ENCODE results near the gene PPP2CA.
"Not testable (repeated sequence)": the region's sequence is repeated elsewhere in the genome, so short reads cannot be mapped to it uniquely, and the experiment has no call there.

PPP2CA gene

DNA sequence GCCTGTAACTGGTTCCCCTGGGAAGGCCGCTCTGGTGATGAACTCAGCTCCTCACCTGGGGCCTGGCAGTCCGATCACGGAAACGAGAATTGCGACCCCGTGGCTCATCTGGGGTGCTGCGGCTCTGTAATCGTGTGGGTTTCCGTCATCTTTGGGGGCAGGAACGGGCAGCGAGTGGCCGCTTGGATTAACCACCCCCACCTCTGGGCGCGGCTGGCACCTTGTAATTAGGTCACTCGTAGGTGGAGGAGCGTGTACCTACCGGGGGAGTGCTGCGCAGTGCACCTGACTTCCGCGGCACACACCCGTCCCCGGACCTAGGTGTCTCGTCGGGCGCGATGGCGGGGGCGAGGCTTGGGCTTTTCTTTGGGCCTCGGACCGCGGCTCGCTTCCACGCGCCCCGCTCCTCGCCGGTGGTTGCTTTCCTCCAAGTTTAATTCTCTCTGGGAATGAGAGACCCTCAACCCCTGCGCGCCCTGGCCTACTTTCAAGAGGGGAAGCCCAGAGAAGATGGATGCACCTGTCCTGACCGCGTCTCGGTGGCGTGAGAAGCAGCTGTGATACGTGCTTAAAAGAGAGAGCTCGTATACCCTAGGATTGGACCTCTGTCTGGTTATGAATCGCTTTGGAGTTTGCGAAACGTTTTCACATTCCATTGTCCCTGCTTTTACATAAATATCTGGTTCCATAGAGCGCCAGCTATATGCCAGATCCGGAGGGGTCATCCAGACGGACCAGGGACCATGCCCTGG lies 744 bp upstream of the PPP2CA start:
- H3K27ac ChIP-seq = peak overlapping the region; percentile 99
- TF ChIP-seq CTCF (conservative IDR thresholded peaks at IDR 0.05) (no peak), ZFX (IDR thresholded peaks at IDR 0.05) (peak; percentile 63)

DNA sequence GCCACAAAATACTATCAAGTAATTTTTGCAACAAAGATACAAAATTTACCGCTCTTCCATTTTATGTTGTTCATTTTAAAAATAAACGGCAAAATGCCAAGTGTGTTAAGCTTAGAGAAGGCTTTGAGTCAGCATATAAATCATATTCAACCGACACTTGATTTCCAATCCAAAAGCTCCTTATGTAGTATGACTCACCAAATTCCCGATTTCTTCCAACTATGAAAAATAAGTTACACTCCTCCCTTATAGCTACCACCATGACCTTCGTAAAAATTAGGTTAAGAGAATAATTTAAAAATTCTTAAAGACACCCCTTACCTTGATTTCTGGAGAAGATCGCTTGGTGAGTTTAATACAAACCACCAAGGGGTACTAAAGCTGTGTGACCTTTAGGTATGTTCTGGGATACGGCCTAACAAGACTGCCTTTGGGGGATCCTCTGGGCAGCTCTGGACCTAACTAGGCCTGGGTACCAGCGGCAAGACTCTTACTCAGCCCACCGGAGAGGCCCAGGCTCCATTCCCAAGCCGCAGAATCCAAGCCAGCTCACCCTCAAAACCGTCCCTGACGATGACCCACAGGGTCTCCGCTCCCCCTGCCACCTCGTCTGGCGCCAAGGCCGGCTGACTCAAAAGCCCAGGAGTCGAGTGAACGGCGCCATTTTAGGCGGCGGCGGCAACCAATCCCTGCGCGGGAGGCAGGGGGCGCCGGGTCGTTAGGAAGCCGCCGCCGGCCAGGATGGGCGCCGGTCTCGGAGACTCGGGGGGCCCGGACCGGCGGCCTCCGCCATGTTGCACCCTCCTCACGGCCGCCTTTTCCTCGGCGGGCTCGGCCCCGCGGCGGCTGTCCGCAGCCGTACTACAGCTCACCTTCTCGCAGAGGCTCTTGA lies 739 bp downstream of the PPP2CA start:
- H3K27ac ChIP-seq = peak overlapping the region; percentile 99
- peak; percentile 25 for TF ChIP-seq CTCF (conservative IDR thresholded peaks at IDR 0.05)
- TF ChIP-seq ZFX (IDR thresholded peaks at IDR 0.05) = peak; percentile 73

DNA sequence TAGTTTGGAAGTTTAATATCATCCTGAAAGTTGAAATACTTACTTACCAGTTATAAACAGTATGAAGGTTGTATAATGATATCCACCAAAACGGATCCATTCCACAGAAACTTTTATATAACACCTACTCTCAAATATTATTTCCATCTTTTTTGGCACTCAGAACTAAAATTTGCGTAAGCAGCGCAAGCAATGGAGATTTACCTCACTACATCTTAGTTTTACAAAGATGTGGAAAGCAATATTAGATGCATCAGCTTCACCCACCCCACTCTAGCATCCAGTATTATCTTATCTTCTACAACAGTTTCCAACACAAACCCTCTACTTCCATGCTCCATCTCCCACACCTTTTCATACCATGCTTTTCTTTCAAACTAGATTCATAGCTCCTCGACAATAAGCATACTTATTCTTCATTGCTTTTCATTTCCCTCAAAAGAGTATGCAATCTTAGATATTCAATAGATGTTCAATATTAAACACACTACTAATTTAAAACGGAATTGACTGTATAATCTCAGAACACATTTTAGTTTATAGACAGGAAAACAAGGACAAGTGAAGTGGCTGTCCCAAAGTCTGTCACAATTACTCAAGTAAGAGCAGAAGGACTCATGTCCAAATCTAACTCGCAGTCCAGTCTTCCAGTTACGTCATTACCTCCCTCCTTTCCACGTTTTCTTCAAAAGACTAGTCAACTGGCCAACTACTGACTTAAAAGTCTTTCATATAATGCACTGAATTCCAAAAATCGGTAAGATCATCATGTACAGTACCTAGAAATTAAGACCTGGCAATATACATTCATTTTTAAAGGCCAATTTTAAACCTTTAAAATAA lies 2.2 kb downstream of the PPP2CA start:
- TF ChIP-seq CTCF (conservative IDR thresholded peaks at IDR 0.05) (no peak), ZFX (IDR thresholded peaks at IDR 0.05) (no peak)
- H3K27ac ChIP-seq = no peak overlapping the region

DNA sequence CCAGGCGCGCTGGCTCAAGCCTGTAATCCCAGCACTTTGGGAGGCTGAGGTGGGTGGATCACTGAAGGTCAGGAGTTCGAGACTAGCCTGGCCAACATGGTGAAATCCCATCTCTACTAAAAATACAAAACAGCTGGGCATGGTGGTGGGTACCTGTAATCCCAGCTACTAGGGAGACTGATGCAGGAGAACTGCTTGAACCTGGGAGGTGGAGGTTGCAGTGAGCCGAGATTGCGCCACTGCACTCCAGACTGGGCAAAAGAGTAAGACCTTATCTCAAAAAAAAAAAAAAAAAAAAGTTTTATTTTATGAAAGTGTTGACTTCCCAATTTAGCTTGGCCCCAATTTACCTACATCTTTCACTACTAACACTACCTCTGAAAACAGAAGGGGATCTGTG lies 4.2 kb downstream of the PPP2CA start:
- H3K27ac ChIP-seq = not testable (repeated sequence)

DNA sequence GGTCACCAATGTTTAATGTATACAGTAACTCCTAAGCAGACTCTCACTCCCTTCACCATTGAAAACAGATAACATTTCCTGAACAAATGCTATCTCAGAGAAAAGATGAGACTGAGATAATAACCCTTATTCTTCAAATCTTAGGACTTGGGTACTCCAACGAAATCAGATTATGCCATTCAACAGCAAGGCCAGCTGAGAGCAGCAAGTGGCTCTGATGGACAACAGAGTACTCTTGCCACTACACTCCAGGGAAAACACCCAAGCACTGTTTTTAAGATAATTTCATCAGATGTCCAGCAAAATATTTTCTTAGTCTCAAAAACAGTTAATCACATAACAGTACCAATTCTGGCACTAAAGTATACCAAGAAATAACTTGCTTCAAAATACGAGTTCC lies 10.1 kb downstream of the PPP2CA start:
- H3K27ac ChIP-seq = no peak overlapping the region
- TF ChIP-seq CTCF (conservative IDR thresholded peaks at IDR 0.05) = no peak
- TF ChIP-seq ZFX (IDR thresholded peaks at IDR 0.05) = no peak

GRCh38 chr5:134211263-134212031 lies 14.4 kb downstream of the PPP2CA start:
- not testable (repeated sequence) for H3K27ac ChIP-seq

DNA sequence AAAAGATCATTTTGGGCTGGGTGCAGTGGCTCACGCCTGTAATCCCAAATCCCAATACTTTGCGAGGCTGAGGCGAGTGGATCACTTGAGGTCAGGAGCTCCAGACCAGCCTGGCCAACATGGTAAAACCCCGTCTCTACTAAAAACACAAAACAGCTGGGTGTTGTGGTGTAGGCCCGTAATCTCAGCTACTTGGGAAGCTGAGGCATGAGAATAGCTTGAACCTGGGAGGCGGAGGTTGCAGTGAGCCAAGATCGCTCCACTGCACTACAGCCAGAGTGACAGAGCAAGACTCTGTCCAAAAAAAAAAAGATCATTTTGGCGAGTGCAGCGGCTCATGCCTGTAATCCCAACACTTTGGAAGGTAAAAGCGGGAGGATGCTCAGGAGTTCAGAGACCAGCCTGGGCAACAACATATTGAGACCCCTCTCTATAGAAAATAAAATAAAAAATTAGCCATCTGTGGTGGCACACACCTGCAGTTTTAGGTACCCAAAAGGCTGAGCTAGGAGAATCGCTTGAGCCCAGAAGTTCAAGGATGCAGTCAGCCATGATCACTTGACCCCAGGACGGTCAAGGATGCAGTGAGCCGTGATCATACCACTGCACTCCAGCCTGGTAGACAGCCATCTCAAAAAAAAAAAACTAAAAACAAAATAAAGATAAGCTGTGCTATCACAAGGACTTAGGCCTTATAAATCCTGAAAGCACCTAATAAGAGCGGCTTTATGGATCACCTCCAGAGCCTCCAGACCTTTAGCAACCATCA lies 16.2 kb downstream of the PPP2CA start:
- no peak for TF ChIP-seq CTCF (conservative IDR thresholded peaks at IDR 0.05)

More for the DNA sequence above, 16.2 kb downstream of the PPP2CA start:
- H3K27ac ChIP-seq = no peak overlapping the region
